ENCODE data around the gene SLC44A4. TPM values are rescaled to one million over a fixed set of nuclear protein-coding genes. Genes with fewer than 3 reads are reported as not detected.
"Not testable (repeated sequence)": the region's sequence is repeated elsewhere in the genome, so short reads cannot be mapped to it uniquely, and the experiment has no call there.

SLC44A4 gene
- total RNA-seq, 2 donors from 2014 or later, result 5.8 TPM; not detected in 1

DNA sequence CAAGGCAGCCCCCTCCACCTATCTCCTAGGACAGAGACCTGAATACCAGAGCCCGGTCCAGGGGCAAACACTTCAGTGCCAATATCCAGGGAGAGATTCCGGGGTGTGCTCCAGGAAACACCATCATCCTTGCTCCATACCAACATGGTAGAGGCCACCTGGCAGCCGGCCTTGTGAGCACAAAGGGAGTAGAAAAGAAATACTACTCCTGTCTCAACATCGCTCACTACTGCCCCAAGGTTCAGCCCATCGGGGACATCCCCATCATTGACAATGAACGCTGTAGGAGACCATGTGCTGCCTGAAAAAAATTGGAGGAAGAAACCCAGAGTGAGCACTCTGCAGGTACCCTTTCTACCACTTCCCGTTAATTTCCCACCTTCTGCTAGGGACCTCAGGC lies 17.6 kb downstream of the SLC44A4 start:
- Histone ChIP-seq H3K36me3 (peaks cover 15% of the 10 kb centered on the region), H3K9me3 (no peaks in the 10 kb centered on the region), H3K27me3 (replicated peaks; ENCODE audit: insufficient read depth) (no peaks in the 10 kb centered on the region), H3K27ac (no peak overlapping the region), H3K4me3 (no peak overlapping the region), H3K4me1 (ENCODE audit: control insufficient read depth in 1 of 2, low read depth in 2 of 2) (peaks cover 11 to 21% of the 10 kb centered on the region in 2 donors)
- ATAC-seq (ENCODE audit: insufficient number of reproducible peaks, low FRiP score, low read depth) (no peak), DNase-seq (ENCODE audit: low spot score) (no peak)
- TF ChIP-seq, protein P1, sequence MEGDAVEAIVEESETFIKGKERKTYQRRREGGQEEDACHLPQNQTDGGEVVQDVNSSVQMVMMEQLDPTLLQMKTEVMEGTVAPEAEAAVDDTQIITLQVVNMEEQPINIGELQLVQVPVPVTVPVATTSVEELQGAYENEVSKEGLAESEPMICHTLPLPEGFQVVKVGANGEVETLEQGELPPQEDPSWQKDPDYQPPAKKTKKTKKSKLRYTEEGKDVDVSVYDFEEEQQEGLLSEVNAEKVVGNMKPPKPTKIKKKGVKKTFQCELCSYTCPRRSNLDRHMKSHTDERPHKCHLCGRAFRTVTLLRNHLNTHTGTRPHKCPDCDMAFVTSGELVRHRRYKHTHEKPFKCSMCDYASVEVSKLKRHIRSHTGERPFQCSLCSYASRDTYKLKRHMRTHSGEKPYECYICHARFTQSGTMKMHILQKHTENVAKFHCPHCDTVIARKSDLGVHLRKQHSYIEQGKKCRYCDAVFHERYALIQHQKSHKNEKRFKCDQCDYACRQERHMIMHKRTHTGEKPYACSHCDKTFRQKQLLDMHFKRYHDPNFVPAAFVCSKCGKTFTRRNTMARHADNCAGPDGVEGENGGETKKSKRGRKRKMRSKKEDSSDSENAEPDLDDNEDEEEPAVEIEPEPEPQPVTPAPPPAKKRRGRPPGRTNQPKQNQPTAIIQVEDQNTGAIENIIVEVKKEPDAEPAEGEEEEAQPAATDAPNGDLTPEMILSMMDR (IDR thresholded peaks at IDR 0.05), result no peak

DNA sequence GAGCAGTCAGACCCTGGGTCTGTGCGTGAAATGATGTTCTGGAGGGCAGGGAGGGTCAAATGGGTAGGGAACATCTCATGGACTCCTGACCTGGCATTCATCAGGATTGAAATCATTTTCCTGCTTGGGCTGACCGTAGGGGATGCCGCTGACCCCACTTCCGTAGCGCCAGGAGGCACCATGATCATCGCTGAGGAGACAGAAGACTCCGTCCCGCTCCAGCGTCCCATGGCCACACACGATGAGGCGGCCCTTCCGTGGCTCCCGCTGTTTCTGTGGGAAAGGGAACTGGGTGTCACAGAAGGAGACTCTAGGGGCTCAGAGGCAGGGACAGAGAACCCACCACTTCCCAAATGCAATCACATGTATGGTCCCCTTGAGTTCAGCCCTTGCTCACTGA lies 18.4 kb downstream of the SLC44A4 start:
- TF ChIP-seq, protein P1 (IDR thresholded peaks at IDR 0.05), result no peak
- peaks cover 11 to 21% of the 10 kb centered on the region in 2 donors for H3K4me1 ChIP-seq (ENCODE audit: control insufficient read depth in 1 of 2, low read depth in 2 of 2)
- H3K27ac ChIP-seq, result no peak overlapping the region
- H3K4me3 ChIP-seq, result no peak overlapping the region
- no peak for ATAC-seq (ENCODE audit: insufficient number of reproducible peaks, low FRiP score, low read depth)
- DNase-seq (ENCODE audit: low spot score), result no peak
- H3K9me3 ChIP-seq, result no peaks in the 10 kb centered on the region
- no peaks in the 10 kb centered on the region for H3K27me3 ChIP-seq (replicated peaks; ENCODE audit: insufficient read depth)
- H3K36me3 ChIP-seq, result peaks cover 15% of the 10 kb centered on the region

DNA sequence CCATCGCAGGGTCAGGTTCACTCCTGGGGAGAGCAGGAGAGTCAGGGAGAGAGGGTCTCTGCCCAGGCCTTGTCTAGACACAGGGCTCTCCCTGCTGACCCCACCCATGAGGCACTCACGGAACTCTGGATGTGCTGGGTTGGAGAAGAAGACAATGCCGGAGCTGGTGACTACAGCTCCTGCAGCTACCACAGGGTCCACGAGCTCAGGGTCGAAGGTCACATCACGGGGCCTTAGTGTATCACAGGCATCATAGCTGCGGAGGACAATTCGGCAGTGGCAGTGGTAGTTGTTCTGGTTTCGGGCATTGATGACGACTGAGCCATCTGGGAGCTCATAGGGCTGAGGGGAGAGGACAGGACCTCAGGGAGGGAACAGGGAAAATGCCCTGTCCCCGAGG lies 18.9 kb downstream of the SLC44A4 start:
- Histone ChIP-seq H3K27ac (no peak overlapping the region), H3K27me3 (replicated peaks; ENCODE audit: insufficient read depth) (no peaks in the 10 kb centered on the region), H3K4me1 (ENCODE audit: control insufficient read depth in 1 of 2, low read depth in 2 of 2) (peaks cover 11 to 21% of the 10 kb centered on the region in 2 donors), H3K36me3 (peaks cover 15% of the 10 kb centered on the region), H3K4me3 (no peak overlapping the region), H3K9me3 (no peaks in the 10 kb centered on the region)
- TF ChIP-seq, protein P1 (IDR thresholded peaks at IDR 0.05), result no peak
- DNase-seq (ENCODE audit: low spot score), result no peak
- no peak for ATAC-seq (ENCODE audit: insufficient number of reproducible peaks, low FRiP score, low read depth)

DNA sequence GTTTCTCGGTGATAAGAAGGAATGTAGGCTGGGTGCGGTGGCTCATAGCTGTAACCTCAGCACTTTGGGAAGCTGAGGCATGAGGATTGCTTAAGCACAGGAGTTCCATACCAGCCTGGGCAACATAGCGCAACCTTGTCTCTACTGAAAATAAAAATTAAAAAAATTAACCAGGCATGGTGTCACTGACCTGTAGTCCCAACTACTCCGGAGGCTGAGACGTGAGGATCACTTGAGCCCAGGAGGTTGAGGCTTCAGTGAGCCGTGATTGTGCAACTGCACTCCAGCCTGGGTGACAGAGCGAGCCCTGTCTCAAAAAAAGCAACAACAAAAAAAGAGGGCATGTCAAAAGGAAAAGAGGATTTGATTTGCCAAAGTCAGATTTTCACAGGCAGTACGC lies 20.1 kb downstream of the SLC44A4 start:
- H3K27me3 ChIP-seq (replicated peaks; ENCODE audit: insufficient read depth), result no peaks in the 10 kb centered on the region
- peaks cover 15% of the 10 kb centered on the region for H3K36me3 ChIP-seq
- H3K27ac ChIP-seq, result no peak overlapping the region
- no peaks in the 10 kb centered on the region for H3K9me3 ChIP-seq
- TF ChIP-seq, protein P1 (IDR thresholded peaks at IDR 0.05), result no peak
- H3K4me1 ChIP-seq (ENCODE audit: control insufficient read depth in 1 of 2, low read depth in 2 of 2), result peaks cover 11 to 16% of the 10 kb centered on the region in 2 donors
- ATAC-seq (ENCODE audit: insufficient number of reproducible peaks, low FRiP score, low read depth), result no peak
- DNase-seq (ENCODE audit: low spot score), result no peak
- H3K4me3 ChIP-seq, result no peak overlapping the region

DNA sequence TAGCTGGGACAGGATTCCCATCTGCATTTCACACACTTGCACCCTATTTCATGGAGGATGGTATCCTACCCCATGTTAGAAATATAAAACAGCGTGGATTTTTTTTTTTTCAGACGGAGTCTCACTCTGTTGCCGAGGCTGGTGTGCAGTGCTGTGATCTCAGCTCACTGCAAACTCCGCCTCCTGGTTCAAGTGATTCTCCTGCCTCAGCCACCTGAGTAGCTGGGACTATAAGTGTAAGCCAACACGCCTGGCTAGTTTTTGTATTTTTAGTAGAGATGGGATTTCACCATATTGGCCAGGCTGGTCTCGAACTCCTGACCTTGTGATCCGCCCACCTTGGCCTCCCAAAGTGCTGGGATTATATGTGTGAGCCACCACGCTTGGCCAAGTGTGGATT lies 21.0 kb downstream of the SLC44A4 start:
- H3K27ac ChIP-seq; H3K27me3 ChIP-seq (replicated peaks; ENCODE audit: insufficient read depth); ATAC-seq (ENCODE audit: insufficient number of reproducible peaks, low FRiP score, low read depth); DNase-seq (ENCODE audit: low spot score); H3K9me3 ChIP-seq; H3K4me1 ChIP-seq (ENCODE audit: control insufficient read depth in 1 of 2, low read depth in 2 of 2); H3K4me3 ChIP-seq: not testable (repeated sequence)
- H3K36me3 ChIP-seq, result peaks cover 15% of the 10 kb centered on the region

DNA sequence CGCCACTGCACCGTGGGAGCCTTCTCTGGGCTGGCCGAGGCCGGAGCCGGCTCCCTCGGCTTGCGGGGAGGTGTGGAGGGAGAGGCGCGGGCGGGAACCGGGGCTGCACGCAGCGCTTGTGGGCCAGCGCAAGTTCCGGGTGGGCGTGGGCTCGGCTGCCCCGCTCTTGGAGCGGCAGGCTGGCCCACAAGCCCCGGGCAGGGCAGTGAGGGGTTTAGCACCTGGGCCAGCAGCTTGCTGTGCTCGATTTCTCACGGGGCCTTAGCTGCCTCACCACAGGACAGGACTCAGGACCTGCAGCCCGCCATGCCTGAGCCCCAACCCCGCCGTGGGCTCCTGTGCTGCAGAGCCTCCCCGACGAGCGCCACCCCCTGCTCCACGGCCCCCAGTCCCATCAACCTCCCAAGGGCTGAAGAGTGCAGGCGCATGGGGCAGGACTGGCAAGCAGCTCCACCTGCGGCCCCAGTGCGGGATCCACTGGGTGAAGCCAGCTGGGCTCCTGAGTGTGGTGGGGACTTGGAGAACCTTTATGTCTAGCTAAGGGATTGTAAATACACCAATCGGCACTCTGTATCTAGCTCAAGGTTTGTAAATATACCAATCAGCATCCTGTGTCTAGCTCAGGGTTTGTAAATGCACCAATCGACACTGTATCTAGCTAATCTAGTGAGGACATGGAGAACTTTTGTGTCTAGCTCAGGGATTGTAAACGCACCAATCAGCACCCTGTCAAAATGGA lies 26.6 kb downstream of the SLC44A4 start:
- H3K27me3 ChIP-seq (replicated peaks; ENCODE audit: insufficient read depth); H3K4me1 ChIP-seq (ENCODE audit: control insufficient read depth in 1 of 2, low read depth in 2 of 2); DNase-seq (ENCODE audit: low spot score); H3K27ac ChIP-seq; H3K9me3 ChIP-seq; H3K36me3 ChIP-seq; H3K4me3 ChIP-seq; ATAC-seq (ENCODE audit: insufficient number of reproducible peaks, low FRiP score, low read depth): not testable (repeated sequence)
